Aorta (tissue), 5 donors: ENCODE measurements around the gene B4GALNT4. TPM values are rescaled to one million over a fixed set of nuclear protein-coding genes. Genes with fewer than 3 reads are reported as not detected.
A peak's percentile ranks its signal among the peaks of the same experiment; 100 is the strongest.
"Not testable (repeated sequence)": the region's sequence is repeated elsewhere in the genome, so short reads cannot be mapped to it uniquely, and the experiment has no call there.

Source experiments
- ATAC-seq: fragments of 200-7000 bp; cut with Tn5 transposase; one replicate; pipeline ENCODE4 v1.9.1; 2022; ENCODE audit warnings: moderate library complexity; ENCODE audit not compliant: low FRiP score
- DNase-seq, 2 donors: peaks; one replicate each; pipeline ENCODE4 v3.0.0-alpha.2; 2020
- H3K27ac ChIP-seq, 2 donors: one replicate each; pipeline ENCODE4 v1.5.1; 2013; ENCODE audit warnings: low read length in 2 of 2, mild to moderate bottlenecking in 2 of 2, moderate library complexity in 2 of 2, control low read depth in 1 of 2, inconsistent platforms in 1 of 2, low read depth in 1 of 2
- H3K27me3 ChIP-seq, 2 donors: one replicate each; pipeline ENCODE4 v1.6.1; 2013; ENCODE audit warnings: control low read depth in 1 of 2, low read length in 1 of 2, mild to moderate bottlenecking in 1 of 2, moderate library complexity in 1 of 2; ENCODE audit not compliant: insufficient read depth in 2 of 2, control insufficient read depth in 1 of 2
- H3K36me3 ChIP-seq, 2 donors: one replicate each; pipeline ENCODE4 v1.6.1; 2013; ENCODE audit warnings: control low read depth in 1 of 2, low read length in 1 of 2, mild to moderate bottlenecking in 1 of 2; ENCODE audit not compliant: insufficient read depth in 2 of 2, control insufficient read depth in 1 of 2
- H3K4me1 ChIP-seq, 2 donors: one replicate each; pipeline ENCODE4 v1.6.1; 2013; ENCODE audit warnings: low read length in 2 of 2, control low read depth in 1 of 2, mild to moderate bottlenecking in 1 of 2, moderate library complexity in 1 of 2; ENCODE audit not compliant: insufficient read depth in 2 of 2, control insufficient read depth in 1 of 2
- H3K4me3 ChIP-seq, 2 donors: one replicate each; pipeline ENCODE4 v1.5.1; 2013; ENCODE audit warnings: low read length in 2 of 2, control low read depth in 1 of 2, mild to moderate bottlenecking in 1 of 2
- H3K9me3 ChIP-seq: one replicate; pipeline ENCODE4 v1.6.1; 2013; ENCODE audit warnings: mild to moderate bottlenecking, low read length; ENCODE audit not compliant: control insufficient read depth
- WGBS, 2 donors: extraction: QIAGEN DNeasy Blood & Tissue Kit; methylation state at CpG; one replicate each; pipeline ENCODE4 v1.1.7; 2013; 5-methylcytosine and 5-hydroxymethylcytosine counted together
- intact Hi-C, 2 donors: fragments of 100-400 bp; cut with DNase I; formaldehyde crosslinking; loops; one replicate each; pipeline versions ENCODE4 v1.14.2 to v1.15.0; 2022
- polyA plus RNA-seq, 2 donors: library from polyadenylated mRNA; stranded (reverse); fragments of 200-250 nt; gene quantifications; one replicate each; pipeline ENCODE4 v1.2.3, GENCODE V29; 2013
- total RNA-seq, 2 donors: library from RNA; stranded (reverse); fragmentation: NEBNext Ultra II Directional; extraction: Animal tissue kit (Norgen Biotek cat#: 25700); gene quantifications; one replicate each; pipeline ENCODE4 v1.2.1, GENCODE V29; 2021
- donor health status: healthy with polysubstance abuse.
- donor health status: Bipolar disorder and iron deficiency.
- donor health status: DM: no; HTN: no; CAD: no.
- donor health status: DM: no; HTN: no; CAD: no.
- donor health status: DM: yes; HTN: yes; CAD: no.

The B4GALNT4 gene
- total and polyA plus RNA-seq, 4 donors = 0.38 to 4.6 (median 1.9) TPM

DNA sequence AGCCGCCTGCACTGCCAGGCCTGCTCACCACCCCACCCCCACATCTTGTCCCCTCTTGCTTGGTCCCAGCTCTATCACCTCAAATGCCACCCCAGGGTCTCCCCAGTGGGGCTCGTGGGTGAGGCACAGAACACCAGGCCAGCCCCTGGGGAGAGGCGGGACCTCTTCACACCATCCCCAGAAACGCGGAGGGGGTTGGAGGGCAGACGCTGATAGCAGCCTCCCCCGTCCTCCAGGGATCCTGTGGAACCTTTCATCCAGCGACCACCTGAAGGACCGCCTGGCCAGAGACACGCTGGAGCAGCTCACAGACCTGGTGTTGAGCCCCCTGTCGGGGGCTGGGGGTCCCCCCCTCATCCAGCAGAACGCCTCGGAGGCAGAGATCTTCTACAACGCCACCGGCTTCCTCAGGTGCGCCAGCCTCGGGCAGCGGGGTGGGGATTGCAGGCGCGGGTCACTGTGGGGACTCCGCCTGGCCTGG lies 30.5 kb downstream of the B4GALNT4 start:
- Histone ChIP-seq H3K27ac (no peak overlapping the region), H3K4me1 (no peaks in the 10 kb centered on the region), H3K36me3 (no peaks in the 10 kb centered on the region), H3K4me3 (no peak overlapping the region), H3K9me3 (no peaks in the 10 kb centered on the region), H3K27me3 (no peaks in the 10 kb centered on the region)
- intact Hi-C loops = no loop called here
- 50 to 87% methylated on average over 21 of the region's 21 CpGs for WGBS, 2 donors
- ATAC-seq (no peak), DNase-seq (peak in 1 of 2 donors; percentile 40)

- Histone ChIP-seq H3K4me3 (no peak overlapping the region), H3K9me3 (no peaks in the 10 kb centered on the region), H3K36me3 (no peaks in the 10 kb centered on the region), H3K4me1 (no peaks in the 10 kb centered on the region), H3K27ac (no peak overlapping the region), H3K27me3 (no peaks in the 10 kb centered on the region)
- peak in 1 of 2 donors; percentile 44 for DNase-seq
- 54 to 82% methylated on average over 29 to 50 of the region's 50 CpGs for WGBS, 2 donors
- intact Hi-C loops = no loop called here
- no peak for ATAC-seq
These were observed 31.0 kb downstream of the B4GALNT4 start for GRCh38 chr11:400241-400689.

DNA sequence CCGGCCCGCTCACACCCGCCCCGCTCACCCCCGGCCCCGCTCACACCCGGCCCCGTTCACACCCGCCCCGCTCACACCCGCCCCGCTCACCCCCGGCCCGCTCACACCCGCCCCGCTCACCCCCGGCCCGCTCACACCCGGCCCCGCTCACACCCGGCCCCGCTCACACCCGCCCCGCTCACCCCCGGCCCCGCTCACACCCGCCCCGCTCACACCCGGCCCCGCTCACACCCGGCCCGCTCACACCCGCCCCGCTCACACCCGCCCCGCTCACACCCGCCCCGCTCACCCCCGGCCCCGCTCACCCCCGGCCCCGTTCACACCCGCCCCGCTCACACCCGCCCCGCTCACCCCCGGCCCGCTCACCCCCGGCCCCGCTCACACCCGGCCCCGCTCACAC lies 31.9 kb downstream of the B4GALNT4 start:
- intact Hi-C loops, H3K4me3 ChIP-seq, ATAC-seq, H3K27me3 ChIP-seq, H3K4me1 ChIP-seq, H3K9me3 ChIP-seq, DNase-seq, H3K27ac ChIP-seq, H3K36me3 ChIP-seq: not testable (repeated sequence)
- WGBS, 2 donors = 97% methylated on average over 50 of the region's 52 CpGs; no CpG with 5 or more reads in 1 of the 2 donors

DNA sequence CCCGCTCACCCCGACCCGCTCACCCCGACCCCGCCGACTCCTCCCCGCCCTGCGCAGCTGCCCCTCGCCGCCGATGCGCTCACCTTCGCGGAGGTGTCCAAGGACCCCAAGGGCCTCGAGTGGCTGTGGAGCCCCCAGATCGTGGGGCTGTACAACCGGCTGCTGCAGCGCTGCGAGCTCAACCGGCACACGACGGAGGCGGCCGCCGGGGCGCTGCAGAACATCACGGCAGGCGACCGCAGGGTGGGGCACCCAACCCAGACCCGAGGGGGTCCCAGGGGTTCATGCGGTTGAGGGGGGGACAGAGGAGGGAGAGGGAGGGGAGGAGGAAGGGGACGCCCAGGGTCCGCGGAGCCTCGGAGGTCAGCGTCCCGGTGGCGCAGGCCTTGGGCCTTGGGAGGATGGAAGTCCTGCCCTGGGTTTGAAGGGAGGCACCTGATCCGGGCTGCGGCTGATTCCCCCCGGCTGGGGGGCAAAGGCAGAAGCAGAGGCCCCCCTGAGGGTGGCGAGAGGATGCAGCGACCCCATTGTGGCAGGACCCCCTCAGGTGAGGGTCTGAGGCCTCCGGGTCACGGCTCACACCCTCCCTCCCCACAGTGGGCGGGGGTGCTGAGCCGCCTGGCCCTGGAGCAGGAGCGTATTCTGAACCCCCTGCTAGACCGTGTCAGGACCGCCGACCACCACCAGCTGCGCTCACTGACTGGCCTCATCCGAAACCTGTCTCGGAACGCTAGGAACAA lies 33.9 kb downstream of the B4GALNT4 start:
- 76 to 93% methylated on average over 40 to 55 of the region's 55 CpGs for WGBS, 2 donors
- no peak overlapping the region for H3K27ac ChIP-seq
- no peaks in the 10 kb centered on the region for H3K9me3 ChIP-seq
- H3K36me3 ChIP-seq = no peaks in the 10 kb centered on the region
- intact Hi-C loops = no loop called here
- ATAC-seq (no peak), DNase-seq (peak in 1 of 2 donors; percentile 49)
- no peaks in the 10 kb centered on the region for H3K27me3 ChIP-seq
- H3K4me3 ChIP-seq = no peak overlapping the region
- H3K4me1 ChIP-seq = no peaks in the 10 kb centered on the region

- Histone ChIP-seq H3K4me1 (no peaks in the 10 kb centered on the region), H3K36me3 (no peaks in the 10 kb centered on the region), H3K4me3 (no peak overlapping the region), H3K27me3 (no peaks in the 10 kb centered on the region), H3K27ac (no peak overlapping the region), H3K9me3 (no peaks in the 10 kb centered on the region)
- 92% methylated on average over 27 of the region's 27 CpGs for WGBS, 2 donors
- intact Hi-C loops = no loop called here
- no peak for ATAC-seq
- peak in 1 of 2 donors; percentile 59 for DNase-seq
These were observed 34.6 kb downstream of the B4GALNT4 start for GRCh38 chr11:403761-404431.

DNA sequence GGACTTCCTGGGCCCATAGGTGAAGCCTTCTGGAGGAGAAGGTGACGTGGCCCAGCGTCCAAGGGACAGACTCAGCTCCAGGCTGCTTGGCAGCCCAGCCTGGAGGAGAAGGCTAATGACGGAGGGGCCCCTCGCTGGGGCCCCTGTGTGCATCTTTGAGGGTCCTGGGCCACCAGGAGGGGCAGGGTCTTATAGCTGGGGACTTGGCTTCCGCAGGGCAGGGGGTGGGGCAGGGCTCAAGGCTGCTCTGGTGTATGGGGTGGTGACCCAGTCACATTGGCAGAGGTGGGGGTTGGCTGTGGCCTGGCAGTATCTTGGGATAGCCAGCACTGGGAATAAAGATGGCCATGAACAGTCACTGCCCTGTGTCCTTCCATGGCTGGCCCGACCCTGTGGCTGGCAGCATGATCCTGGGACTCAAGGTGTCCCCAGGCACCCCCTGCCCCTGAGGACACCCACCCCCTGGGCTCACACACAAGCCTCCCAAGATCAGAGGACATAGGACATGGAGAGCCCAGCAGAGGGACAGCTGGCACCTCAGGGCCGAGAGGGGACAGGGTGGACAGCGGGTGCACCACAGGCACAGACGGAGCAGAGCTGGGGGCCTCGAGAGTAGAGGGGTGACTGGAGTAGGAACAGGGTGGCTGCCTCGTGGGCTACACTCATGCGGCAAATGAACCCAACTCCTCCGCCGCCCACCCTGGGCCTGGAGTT lies 35.4 kb downstream of the B4GALNT4 start:
- H3K27ac ChIP-seq = no peak overlapping the region
- no peaks in the 10 kb centered on the region for H3K36me3 ChIP-seq
- no peak overlapping the region for H3K4me3 ChIP-seq
- no peak for ATAC-seq
- DNase-seq = peak in 1 of 2 donors; percentile 46
- 92 to 94% methylated on average over 14 of the region's 14 CpGs for WGBS, 2 donors
- intact Hi-C loops = no loop called here
- H3K27me3 ChIP-seq = no peaks in the 10 kb centered on the region
- no peaks in the 10 kb centered on the region for H3K4me1 ChIP-seq
- H3K9me3 ChIP-seq = no peaks in the 10 kb centered on the region

GRCh38 chr11:405323-405953 lies 36.1 kb downstream of the B4GALNT4 start:
- no peak overlapping the region for H3K4me3 ChIP-seq
- peak in 1 of 2 donors; percentile 60 for DNase-seq

More at GRCh38 chr11:405323-405953, 36.1 kb downstream of the B4GALNT4 start:
- no peaks in the 10 kb centered on the region for H3K27me3 ChIP-seq
- peak; percentile 2 for ATAC-seq
- H3K9me3 ChIP-seq = no peaks in the 10 kb centered on the region
- H3K36me3 ChIP-seq = no peaks in the 10 kb centered on the region
- intact Hi-C loops = no loop called here
- no peaks in the 10 kb centered on the region for H3K4me1 ChIP-seq
- H3K27ac ChIP-seq = no peak overlapping the region
- WGBS, 2 donors = 54 to 65% methylated on average over 17 of the region's 17 CpGs
